Adipocyte (in vitro differentiated cells): Measurements from ENCODE around the gene ITGBL1.
A peak's percentile ranks its signal among the peaks of the same experiment; 100 is the strongest.

Experiments used
- DNase-seq: peaks from one replicate; pipeline ENCODE4 v3.0.0-alpha.2; 2015; ENCODE audit warnings: low read depth
- H3K27me3 ChIP-seq: replicated peaks from 2 replicates; pipeline ENCODE4 v1.7.0; 2013; ENCODE audit warnings: mild to moderate bottlenecking, low read length, moderate library complexity; ENCODE audit not compliant: control insufficient read depth, insufficient read depth
- H3K36me3 ChIP-seq: 2 replicates; pipeline ENCODE4 v1.7.0; 2013; ENCODE audit warnings: low read length, mild to moderate bottlenecking, moderate library complexity; ENCODE audit not compliant: control insufficient read depth, insufficient read depth, severe bottlenecking
- H3K4me1 ChIP-seq: 2 replicates; pipeline ENCODE4 v1.7.0; 2013; ENCODE audit warnings: mild to moderate bottlenecking, low read length, moderate library complexity; ENCODE audit not compliant: control insufficient read depth, insufficient read depth
- H3K4me3 ChIP-seq: 2 replicates; pipeline ENCODE4 v1.7.0; 2013; ENCODE audit warnings: mild to moderate bottlenecking, low read length, moderate library complexity
- H3K9ac ChIP-seq: 2 replicates; pipeline ENCODE4 v1.7.0; 2013; ENCODE audit warnings: mild to moderate bottlenecking, low read length, moderate library complexity
- H3K9me3 ChIP-seq: 2 replicates; pipeline ENCODE4 v1.7.0; 2013; ENCODE audit warnings: mild to moderate bottlenecking, low read length, moderate library complexity; ENCODE audit not compliant: control insufficient read depth

The ITGBL1 gene, protein sequence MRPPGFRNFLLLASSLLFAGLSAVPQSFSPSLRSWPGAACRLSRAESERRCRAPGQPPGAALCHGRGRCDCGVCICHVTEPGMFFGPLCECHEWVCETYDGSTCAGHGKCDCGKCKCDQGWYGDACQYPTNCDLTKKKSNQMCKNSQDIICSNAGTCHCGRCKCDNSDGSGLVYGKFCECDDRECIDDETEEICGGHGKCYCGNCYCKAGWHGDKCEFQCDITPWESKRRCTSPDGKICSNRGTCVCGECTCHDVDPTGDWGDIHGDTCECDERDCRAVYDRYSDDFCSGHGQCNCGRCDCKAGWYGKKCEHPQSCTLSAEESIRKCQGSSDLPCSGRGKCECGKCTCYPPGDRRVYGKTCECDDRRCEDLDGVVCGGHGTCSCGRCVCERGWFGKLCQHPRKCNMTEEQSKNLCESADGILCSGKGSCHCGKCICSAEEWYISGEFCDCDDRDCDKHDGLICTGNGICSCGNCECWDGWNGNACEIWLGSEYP

DNA sequence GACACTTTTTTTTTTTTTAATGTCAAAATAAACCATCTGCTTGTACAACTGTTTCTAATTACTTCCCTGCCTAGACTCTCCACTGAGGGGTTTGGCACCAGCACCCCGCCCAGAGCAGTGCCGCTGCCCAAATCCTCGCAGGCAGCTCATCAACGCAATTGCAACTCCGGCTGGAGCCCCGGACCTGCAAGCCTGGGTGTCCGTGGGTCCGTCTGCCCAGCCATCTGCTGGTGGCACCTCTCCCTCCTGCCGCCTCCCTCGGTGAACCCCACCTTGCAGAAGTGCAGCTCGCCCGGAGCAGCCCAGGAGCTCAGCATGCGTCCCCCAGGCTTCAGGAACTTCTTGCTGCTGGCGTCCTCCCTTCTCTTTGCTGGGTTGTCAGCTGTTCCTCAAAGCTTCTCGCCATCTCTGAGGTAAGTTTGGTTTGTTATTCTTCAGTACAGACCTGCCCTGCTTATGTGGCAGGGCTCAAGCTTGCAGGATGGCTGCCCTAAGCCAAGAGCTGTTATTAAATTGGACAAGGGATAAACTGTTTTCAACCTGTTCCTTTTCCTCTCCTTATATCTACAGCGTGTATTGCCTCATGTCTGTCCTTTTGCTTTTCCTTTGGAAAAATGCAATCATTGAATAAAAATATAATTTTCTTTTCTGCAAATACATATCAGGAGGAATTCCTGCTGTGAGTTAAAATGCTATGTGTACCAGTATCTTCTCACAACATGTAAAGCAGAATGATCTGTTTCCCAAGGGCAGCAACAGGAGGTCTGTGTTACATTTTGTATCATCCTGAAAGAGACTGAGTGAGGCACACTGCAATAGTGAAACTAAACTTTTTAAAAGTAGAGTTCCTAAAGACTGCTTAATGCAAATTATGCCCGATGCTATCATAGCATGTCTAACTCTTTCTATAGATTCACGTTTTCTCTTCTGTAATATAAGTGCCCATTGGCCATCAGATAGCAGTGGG is at the start of gene ITGBL1:
Gene ITGBL1, plus strand, starts transcription at position 157 of the 967 bp plus-strand sequence. Its CDS starts 159 bp downstream, at position 316.
- Histone ChIP-seq H3K9me3 (no peaks in the 10 kb centered on the region), H3K9ac (peak within 1 kb of the TSS; percentile 97), H3K27me3 (no peaks in the 10 kb centered on the region), H3K36me3 (no peaks in the 10 kb centered on the region), H3K4me3 (peak within 1 kb of the TSS; percentile 97), H3K4me1 (peaks cover 54% of the 10 kb centered on the region)
- peak; percentile 84 for DNase-seq

DNA sequence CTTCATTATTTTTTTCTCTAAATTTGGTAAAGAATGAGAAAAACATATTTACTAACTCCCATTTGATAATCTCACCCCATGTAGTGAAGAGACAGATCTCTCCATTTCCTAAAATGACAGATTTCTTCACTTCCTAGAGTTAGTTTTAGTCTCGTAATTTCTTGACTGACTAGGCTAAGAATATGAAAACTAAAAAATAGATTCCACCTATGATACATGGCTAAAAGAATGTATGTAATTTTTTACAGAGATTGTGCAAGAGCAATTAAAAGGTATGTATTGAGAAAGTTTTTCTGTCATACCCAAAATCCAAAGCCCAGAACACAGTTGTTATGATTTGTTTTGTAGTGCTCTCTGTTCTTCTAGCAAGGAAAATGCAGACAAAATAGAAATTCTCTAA is 45.7 kb upstream of the ITGBL1 start:
- peak; percentile 77 for DNase-seq
- no peaks in the 10 kb centered on the region for H3K36me3 ChIP-seq
- H3K4me3 ChIP-seq, result no peak overlapping the region
- no peaks in the 10 kb centered on the region for H3K27me3 ChIP-seq
- H3K9me3 ChIP-seq, result no peaks in the 10 kb centered on the region
- H3K4me1 ChIP-seq, result peaks cover 14% of the 10 kb centered on the region
- peak overlapping the region; percentile 4 for H3K9ac ChIP-seq

DNA sequence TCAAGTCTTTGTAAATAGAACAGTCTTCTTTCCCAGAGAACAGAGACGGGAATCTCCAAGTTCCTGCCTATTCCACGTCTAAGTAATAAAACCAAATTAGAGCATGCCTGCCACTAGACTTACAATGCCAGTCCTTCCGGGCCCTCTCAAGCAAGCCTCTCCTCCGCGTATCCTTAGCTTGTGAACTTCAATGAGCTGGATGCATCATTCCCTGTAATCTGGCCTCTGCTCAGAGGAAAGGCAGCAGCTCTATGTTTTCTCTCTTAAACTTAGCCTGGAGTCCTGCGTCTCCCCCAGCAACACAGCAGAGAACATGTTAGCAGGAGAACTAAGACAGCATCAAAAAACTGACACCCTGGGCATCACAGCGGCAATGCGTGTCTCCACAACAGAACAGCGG is 44.3 kb upstream of the ITGBL1 start:
- H3K9me3 ChIP-seq, result no peaks in the 10 kb centered on the region
- H3K4me3 ChIP-seq, result no peak overlapping the region
- no peaks in the 10 kb centered on the region for H3K36me3 ChIP-seq
- H3K9ac ChIP-seq, result no peak overlapping the region
- no peak for DNase-seq
- H3K27me3 ChIP-seq, result no peaks in the 10 kb centered on the region
- peaks cover 14% of the 10 kb centered on the region for H3K4me1 ChIP-seq

- H3K4me3 ChIP-seq, result no peak overlapping the region
- no peaks in the 10 kb centered on the region for H3K36me3 ChIP-seq
- H3K4me1 ChIP-seq, result peaks cover 14% of the 10 kb centered on the region
- no peaks in the 10 kb centered on the region for H3K27me3 ChIP-seq
- no peaks in the 10 kb centered on the region for H3K9me3 ChIP-seq
- H3K9ac ChIP-seq, result no peak overlapping the region
- DNase-seq, result no peak
Measured at GRCh38 chr13:101408992-101409656, 43.4 kb upstream of the ITGBL1 start.

- H3K9me3 ChIP-seq, result no peaks in the 10 kb centered on the region
Measured at GRCh38 chr13:101412076-101412475, 40.4 kb upstream of the ITGBL1 start.

GRCh38 chr13:101415358-101416174 is 36.9 kb upstream of the ITGBL1 start:
- Histone ChIP-seq H3K4me1 (peaks cover 9% of the 10 kb centered on the region), H3K9me3 (no peaks in the 10 kb centered on the region), H3K4me3 (peak overlapping the region; percentile 88), H3K36me3 (no peaks in the 10 kb centered on the region), H3K9ac (no peak overlapping the region), H3K27me3 (no peaks in the 10 kb centered on the region)
- DNase-seq, result no peak

More at GRCh38 chr13:101412076-101412475, 40.4 kb upstream of the ITGBL1 start:
- Histone ChIP-seq H3K4me1 (peaks cover 9% of the 10 kb centered on the region), H3K36me3 (no peaks in the 10 kb centered on the region), H3K4me3 (no peak overlapping the region), H3K27me3 (no peaks in the 10 kb centered on the region), H3K9ac (no peak overlapping the region)
- DNase-seq, result no peak

- Histone ChIP-seq H3K9ac (peak within 1 kb of the TSS; percentile 83), H3K9me3 (no peaks in the 10 kb centered on the region), H3K4me1 (peaks cover 9% of the 10 kb centered on the region), H3K27me3 (no peaks in the 10 kb centered on the region), H3K4me3 (peak within 1 kb of the TSS; percentile 88), H3K36me3 (no peaks in the 10 kb centered on the region)
- peak; percentile 74 for DNase-seq
Measured at GRCh38 chr13:101416181-101417042, 36.1 kb upstream of the ITGBL1 start, which contains the start of gene NALCN. Gene NALCN (minus strand): TSS chr13:101416508. CDS start chr13:101399126, 17,382 bp downstream.

GRCh38 chr13:101417043-101417406 is 35.5 kb upstream of the ITGBL1 start:
- H3K9me3 ChIP-seq, result no peaks in the 10 kb centered on the region
- peak; percentile 55 for DNase-seq
- no peaks in the 10 kb centered on the region for H3K27me3 ChIP-seq
- H3K4me3 ChIP-seq, result peak overlapping the region; percentile 88
- H3K4me1 ChIP-seq, result peaks cover 9% of the 10 kb centered on the region
- peak overlapping the region; percentile 83 for H3K9ac ChIP-seq
- H3K36me3 ChIP-seq, result no peaks in the 10 kb centered on the region

- no peak overlapping the region for H3K4me3 ChIP-seq
- peak; percentile 35 for DNase-seq
- no peak overlapping the region for H3K9ac ChIP-seq
- H3K9me3 ChIP-seq, result no peaks in the 10 kb centered on the region
- H3K36me3 ChIP-seq, result no peaks in the 10 kb centered on the region
- no peaks in the 10 kb centered on the region for H3K27me3 ChIP-seq
- H3K4me1 ChIP-seq, result peaks cover 9% of the 10 kb centered on the region
Measured at GRCh38 chr13:101417501-101417900, 35.0 kb upstream of the ITGBL1 start.
